ENCODE results near the gene PAPLN. TPM values are rescaled to one million over a fixed set of nuclear protein-coding genes. Genes with fewer than 3 reads are reported as not detected.

PAPLN gene
- total and polyA plus RNA-seq, 4 donors = 0.68 to 2.8 (median 1.3) TPM

- no peak for TF ChIP-seq RXRA (IDR thresholded peaks at IDR 0.05)
- TF ChIP-seq HNF4G (IDR thresholded peaks at IDR 0.05) = no peak
- TF ChIP-seq HNF4A (conservative IDR thresholded peaks at IDR 0.05) = no peak
- no peak for TF ChIP-seq EGR1 (IDR thresholded peaks at IDR 0.05; ENCODE audit: low read depth in 2 of 2)
- no peak for TF ChIP-seq TAF1 (conservative IDR thresholded peaks at IDR 0.05)
- TF ChIP-seq NR2F2 (IDR thresholded peaks at IDR 0.05) = no peak
- TF ChIP-seq CTCF (IDR thresholded peaks at IDR 0.05; ENCODE audit: low read depth, low read length, missing input control) = no peak
- no peak for TF ChIP-seq MAX (IDR thresholded peaks at IDR 0.05)
- TF ChIP-seq RAD21 (IDR thresholded peaks at IDR 0.05) = no peak
These were observed 3.6 kb downstream of the PAPLN start (continued) for GRCh38 chr14:73240816-73241480.

- Histone ChIP-seq H3K9me3 (ENCODE audit: control insufficient read depth in 4 of 4, low read length in 3 of 4) (no peaks in the 10 kb centered on the region), H3K9ac (ENCODE audit: low read depth in 1 of 2, low read length in 2 of 2) (no peak overlapping the region), H3K27me3 (ENCODE audit: control insufficient read depth in 4 of 4, insufficient read depth in 4 of 4, low read length in 3 of 4) (peaks cover 0 to 6% (median 2%) of the 10 kb centered on the region in 4 donors), H3K27ac (ENCODE audit: low read depth in 1 of 2, low read length in 2 of 2) (no peak overlapping the region), H3K4me1 (ENCODE audit: control insufficient read depth in 4 of 4, insufficient read depth in 4 of 4, low read length in 3 of 4) (peaks cover 5 to 34% (median 20%) of the 10 kb centered on the region in 4 donors), H3K36me3 (ENCODE audit: control insufficient read depth in 4 of 4, insufficient read depth in 3 of 4, low read depth in 1 of 4, low read length in 3 of 4) (no peaks in the 10 kb centered on the region), H3K4me3 (ENCODE audit: low read depth in 1 of 3, low read length in 3 of 3) (no peak overlapping the region)
- 93% methylated on average over 19 of the region's 19 CpGs for WGBS
- DNase-seq (ENCODE audit: low spot score) = no peak
- TF ChIP-seq HNF4G (IDR thresholded peaks at IDR 0.05) (no peak), JUND (IDR thresholded peaks at IDR 0.05) (no peak), FOXA1 (IDR thresholded peaks at IDR 0.05) (no peak), ATF3 (IDR thresholded peaks at IDR 0.05) (no peak), GABPA (IDR thresholded peaks at IDR 0.05 in 1 of 2, conservative IDR thresholded peaks at IDR 0.05 in 1 of 2) (no peak), TAF1 (conservative IDR thresholded peaks at IDR 0.05) (no peak), YY1 (IDR thresholded peaks at IDR 0.05) (no peak), RXRA (IDR thresholded peaks at IDR 0.05) (no peak), NR2F2 (IDR thresholded peaks at IDR 0.05) (no peak), HNF4A (conservative IDR thresholded peaks at IDR 0.05) (no peak), ZBTB33 (IDR thresholded peaks at IDR 0.05) (no peak), FOXA2 (IDR thresholded peaks at IDR 0.05) (no peak)
These were observed 4.3 kb downstream of the PAPLN start for GRCh38 chr14:73241481-73242165.

Measured in liver (tissue), 9 donors.